K562 (cell line): ENCODE data around the gene SOAT1. TPM values are rescaled to one million over a fixed set of nuclear protein-coding genes. Genes with fewer than 3 reads are reported as not detected.

Experiments
- ATF1 ChIP-seq, 2 experiments: fragments of 450-650 bp in 1 of 2; IDR thresholded peaks; 2 replicates each; pipeline ENCODE4 v1.6.1; 2016; ENCODE audit warnings: missing compliant biosample characterization in 1 of 2, missing genetic modification characterization in 1 of 2
- MLLT1 ChIP-seq, 2 experiments: fragments of 450-650 bp; IDR thresholded peaks; 2 replicates each; pipeline ENCODE4 v1.6.1; 2016
- SMAD2 ChIP-seq: fragments of 150-350 bp; IDR thresholded peaks from 2 replicates; pipeline ENCODE4 v1.6.1; 2014; ENCODE audit warnings: low read depth, mild to moderate bottlenecking, low read length
- ZMIZ1 ChIP-seq, 2 experiments: fragments of 150-350 bp in 1 of 2; IDR thresholded peaks; 2 replicates each; pipeline ENCODE4 v1.6.1; 2012 to 2016; ENCODE audit warnings: low read depth in 2 of 2, low read length in 2 of 2, mild to moderate bottlenecking in 1 of 2, moderate library complexity in 1 of 2
- ZNF175 ChIP-seq: fragments of 200-800 bp; sonication (Bioruptor generic); IDR thresholded peaks from 2 replicates; pipeline ENCODE4 v1.6.1; 2016; ENCODE audit warnings: low read depth, mild to moderate bottlenecking, missing genetic modification characterization, missing compliant biosample characterization
- ZNF277 ChIP-seq: fragments of 250-450 bp; sonication (Bioruptor Pico); IDR thresholded peaks from 2 replicates; pipeline ENCODE4 v1.8.0; 2022; ENCODE audit warnings: inconsistent platforms, mild to moderate bottlenecking, moderate library complexity, borderline replicate concordance
- ZNF398 ChIP-seq: fragments of 250-450 bp; sonication (Bioruptor Pico); IDR thresholded peaks from 2 replicates; pipeline ENCODE4 v1.8.0; 2021; ENCODE audit warnings: moderate library complexity, mild to moderate bottlenecking, inconsistent platforms
- polyA plus RNA-seq, 8 experiments: library from polyadenylated mRNA; depleted of rRNA in 4 of 8; stranded (reverse) in 5 of 8; unstranded in 3 of 8; fragments of >200 nt; fragmentation: Nextera tagmentation in 2 of 8; fragmentation: Illumina TruSeq in 1 of 8; extraction: Ambion mirVana in 2 of 8; extraction: Trizol in 1 of 8; gene quantifications; 2 replicates each; pipeline versions ENCODE4 v1.2.1 to v1.2.3, GENCODE V29; 2011 to 2014; ENCODE audit warnings: inconsistent platforms in 1 of 8, missing spikeins in 1 of 8
- total RNA-seq, 7 experiments: library from RNA; depleted of rRNA in 6 of 7; stranded (reverse); fragments of >200 nt in 6 of 7; fragmentation: Illumina TruSeq in 2 of 7; extraction: Trizol in 2 of 7; gene quantifications; 2 replicates each; pipeline versions ENCODE4 v1.2.1 to v1.2.3, GENCODE V29; 2011 to 2021; ENCODE audit warnings: low replicate concordance in 1 of 7

The SOAT1 gene
- total and polyA plus RNA-seq, 9 of the 15 experiments (the other 6 are each of a cell fraction or from before 2014, with no cell fraction given) = 5.5 to 29.1 (median 17.3) TPM

GRCh38 chr1:179352236-179352635 is 58.6 kb downstream of the SOAT1 start (continued):
- TF ChIP-seq MLLT1 (IDR thresholded peaks at IDR 0.05) (no peak), ATF1 (CRISPR knock-in tag; IDR thresholded peaks at IDR 0.05) (no peak), ATF1 (tag; IDR thresholded peaks at IDR 0.05) (no peak), ZNF398 (CRISPR knock-in tag) (no peak), ZMIZ1 (IDR thresholded peaks at IDR 0.05; ENCODE audit: low read depth in 2 of 2, low read length in 2 of 2) (no peak), SMAD2 (no peak), ZNF175 (no peak), ZNF277 (CRISPR knock-in tag) (no peak)
- TF ChIP-seq, all 486 proteins: peak for 0
